Skeletal muscle cell (primary cell): ENCODE results near the gene HNRNPM.

Experiments
- DNase-seq: peaks from one replicate; pipeline ENCODE4 v3.0.0-alpha.2; 2010; ENCODE audit warnings: low read depth
- H3K4me3 ChIP-seq: 2 replicates; pipeline ENCODE4 v1.5.1; 2011; ENCODE audit warnings: low read depth, mild to moderate bottlenecking, control low read depth, low read length, moderate library complexity

HNRNPM gene

GRCh38 chr19:8478598-8478997 lies 33.8 kb downstream of the HNRNPM start:
- H3K4me3 ChIP-seq, result no peak overlapping the region

GRCh38 chr19:8481201-8481600 lies 36.4 kb downstream of the HNRNPM start:
- no peak overlapping the region for H3K4me3 ChIP-seq
- no peak for DNase-seq

More at GRCh38 chr19:8478598-8478997, 33.8 kb downstream of the HNRNPM start:
- DNase-seq, result no peak

- H3K4me3 ChIP-seq, result no peak overlapping the region
- no peak for DNase-seq
These were observed 36.8 kb downstream of the HNRNPM start for GRCh38 chr19:8481616-8482015.

GRCh38 chr19:8482696-8483095 lies 37.9 kb downstream of the HNRNPM start:
- DNase-seq, result no peak
- no peak overlapping the region for H3K4me3 ChIP-seq

- no peak overlapping the region for H3K4me3 ChIP-seq
- DNase-seq, result no peak
These were observed 38.4 kb downstream of the HNRNPM start for GRCh38 chr19:8483165-8483564.

- H3K4me3 ChIP-seq, result no peak overlapping the region
- DNase-seq, result no peak
These were observed 39.6 kb downstream of the HNRNPM start for GRCh38 chr19:8484331-8484894.

GRCh38 chr19:8485561-8486371 lies 41.0 kb downstream of the HNRNPM start:
- H3K4me3 ChIP-seq, result no peak overlapping the region
- DNase-seq, result no peak

- no peak overlapping the region for H3K4me3 ChIP-seq
- DNase-seq, result no peak
These were observed 41.9 kb downstream of the HNRNPM start for GRCh38 chr19:8486661-8487136.

- DNase-seq, result no peak
These were observed 42.5 kb downstream of the HNRNPM start for GRCh38 chr19:8487137-8487851.

GRCh38 chr19:8488365-8488764 lies 43.6 kb downstream of the HNRNPM start:
- no peak for DNase-seq
- H3K4me3 ChIP-seq, result no peak overlapping the region

More at GRCh38 chr19:8487137-8487851, 42.5 kb downstream of the HNRNPM start:
- H3K4me3 ChIP-seq, result no peak overlapping the region

- H3K4me3 ChIP-seq, result no peak overlapping the region
These were observed 45.0 kb downstream of the HNRNPM start for GRCh38 chr19:8489561-8490394.

GRCh38 chr19:8490395-8490760 lies 45.6 kb downstream of the HNRNPM start:
- no peak overlapping the region for H3K4me3 ChIP-seq
- no peak for DNase-seq

More at GRCh38 chr19:8489561-8490394, 45.0 kb downstream of the HNRNPM start:
- DNase-seq, result no peak

- no peak overlapping the region for H3K4me3 ChIP-seq
- DNase-seq, result no peak
These were observed 46.1 kb downstream of the HNRNPM start for GRCh38 chr19:8490873-8491272.

GRCh38 chr19:8491574-8491973 lies 46.8 kb downstream of the HNRNPM start:
- H3K4me3 ChIP-seq, result no peak overlapping the region
- DNase-seq, result no peak

GRCh38 chr19:8494158-8494557 lies 49.4 kb downstream of the HNRNPM start:
- H3K4me3 ChIP-seq, result no peak overlapping the region
- DNase-seq, result no peak

GRCh38 chr19:8498295-8498694 lies 53.5 kb downstream of the HNRNPM start:
- no peak overlapping the region for H3K4me3 ChIP-seq
- no peak for DNase-seq

- no peak overlapping the region for H3K4me3 ChIP-seq
These were observed 54.5 kb downstream of the HNRNPM start for GRCh38 chr19:8499048-8499833.

GRCh38 chr19:8500158-8500557 lies 55.4 kb downstream of the HNRNPM start:
- no peak overlapping the region for H3K4me3 ChIP-seq
- no peak for DNase-seq

More at GRCh38 chr19:8499048-8499833, 54.5 kb downstream of the HNRNPM start:
- DNase-seq, result no peak

GRCh38 chr19:8501516-8501915 lies 56.7 kb downstream of the HNRNPM start:
- no peak for DNase-seq
- H3K4me3 ChIP-seq, result no peak overlapping the region
